Immature natural killer cell (primary cell): Measurements from ENCODE around the gene MGMT. TPM values are rescaled to one million over a fixed set of nuclear protein-coding genes. Genes with fewer than 3 reads are reported as not detected.
A peak's percentile ranks its signal among the peaks of the same experiment; 100 is the strongest.

Experiments used
- DNase-seq, 3 donors: peaks; one replicate each; pipeline ENCODE4 v3.0.0; 2022; ENCODE audit warnings: mixed read lengths in 1 of 3
- H3K27ac Mint-ChIP-seq, 6 donors: one replicate each; pipeline ENCODE4 v1.8.0; 2020; ENCODE audit warnings: mixed read lengths in 6 of 6, mild to moderate bottlenecking in 5 of 6, inconsistent platforms in 4 of 6, moderate library complexity in 3 of 6
- H3K27me3 Mint-ChIP-seq, 3 donors: one replicate each; pipeline ENCODE4 v1.8.0; 2020 to 2021; ENCODE audit warnings: low read depth in 3 of 3, mild to moderate bottlenecking in 3 of 3, mixed read lengths in 3 of 3, moderate library complexity in 3 of 3, inconsistent platforms in 1 of 3
- H3K36me3 Mint-ChIP-seq, 3 donors: one replicate each; pipeline ENCODE4 v1.8.0; 2020; ENCODE audit warnings: mixed read lengths in 3 of 3, inconsistent platforms in 2 of 3, mild to moderate bottlenecking in 2 of 3
- H3K4me1 Mint-ChIP-seq, 2 donors: one replicate each; pipeline ENCODE4 v1.8.0; 2020; ENCODE audit warnings: inconsistent platforms in 2 of 2, mild to moderate bottlenecking in 2 of 2, mixed read lengths in 2 of 2, moderate library complexity in 1 of 2
- H3K4me3 Mint-ChIP-seq, 5 donors: one replicate each; pipeline ENCODE4 v1.8.0; 2020; ENCODE audit warnings: mild to moderate bottlenecking in 5 of 5, mixed read lengths in 5 of 5, inconsistent platforms in 3 of 5, moderate library complexity in 3 of 5
- H3K9me3 Mint-ChIP-seq, 6 donors: one replicate each; pipeline ENCODE4 v1.8.0; 2020; ENCODE audit warnings: mild to moderate bottlenecking in 6 of 6, mixed read lengths in 6 of 6, inconsistent platforms in 4 of 6, moderate library complexity in 3 of 6
- polyA plus RNA-seq, 3 donors: library from polyadenylated mRNA; unstranded; fragments of 300-500 nt; fragmentation: Illumina TruSeq; gene quantifications; one replicate each; pipeline ENCODE4 v1.2.3, GENCODE V29; 2021

The MGMT gene
- polyA plus RNA-seq, 3 donors from 2014 or later: 33.7 to 69.5 (median 37.5) TPM

GRCh38 chr10:129662426-129662825, 195.4 kb downstream of the MGMT start:
- Mint-ChIP-seq H3K4me1 (peaks cover 10 to 14% of the 10 kb centered on the region in 2 donors), H3K36me3 (peaks cover under 1 to 11% (median under 1%) of the 10 kb centered on the region in 3 donors), H3K27me3 (peaks cover 0 to 3% (median 0%) of the 10 kb centered on the region in 3 donors), H3K9me3 (peaks cover 0 to 7% (median 2%) of the 10 kb centered on the region in 6 donors), H3K4me3 (no peak overlapping the region), H3K27ac (no peak overlapping the region)
- DNase-seq: no peak

DNA sequence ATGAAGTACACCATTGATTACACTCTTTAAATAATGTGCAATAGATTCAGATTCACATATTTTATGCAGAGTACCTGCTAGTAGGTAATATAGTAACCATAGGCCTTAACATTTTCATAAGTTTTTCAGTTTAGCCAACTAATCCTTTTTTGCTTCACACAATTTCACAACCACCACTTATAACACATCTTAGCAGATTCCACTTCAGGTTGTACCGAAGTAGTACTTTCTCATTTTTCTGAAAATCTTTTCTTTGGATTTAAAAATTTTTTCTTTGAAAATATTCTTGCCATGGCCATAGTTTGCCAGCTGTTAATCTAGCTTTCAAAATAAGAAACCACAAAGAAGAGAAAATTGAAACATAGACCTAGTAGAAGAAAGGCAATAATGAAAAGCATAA, 203.1 kb downstream of the MGMT start:
- Mint-ChIP-seq H3K9me3 (peaks cover 0 to 3% (median 0%) of the 10 kb centered on the region in 6 donors), H3K36me3 (peaks cover 4 to 20% (median 14%) of the 10 kb centered on the region in 3 donors), H3K4me3 (no peak overlapping the region), H3K4me1 (peaks cover 7 to 14% of the 10 kb centered on the region in 2 donors), H3K27ac (no peak overlapping the region), H3K27me3 (peaks cover 0 to 1% (median 0%) of the 10 kb centered on the region in 3 donors)
- no peak for DNase-seq

- peaks cover 4 to 14% (median 10%) of the 10 kb centered on the region in 3 donors for H3K36me3 Mint-ChIP-seq
- H3K4me1 Mint-ChIP-seq: peaks cover 2 to 10% of the 10 kb centered on the region in 2 donors
- peaks cover 0 to 3% (median 0%) of the 10 kb centered on the region in 6 donors for H3K9me3 Mint-ChIP-seq
- DNase-seq: no peak
- H3K27ac Mint-ChIP-seq: no peak overlapping the region
- no peak overlapping the region for H3K4me3 Mint-ChIP-seq
- peaks cover 0 to 3% (median 0%) of the 10 kb centered on the region in 3 donors for H3K27me3 Mint-ChIP-seq
Observed at GRCh38 chr10:129673292-129673691, 206.3 kb downstream of the MGMT start.

DNA sequence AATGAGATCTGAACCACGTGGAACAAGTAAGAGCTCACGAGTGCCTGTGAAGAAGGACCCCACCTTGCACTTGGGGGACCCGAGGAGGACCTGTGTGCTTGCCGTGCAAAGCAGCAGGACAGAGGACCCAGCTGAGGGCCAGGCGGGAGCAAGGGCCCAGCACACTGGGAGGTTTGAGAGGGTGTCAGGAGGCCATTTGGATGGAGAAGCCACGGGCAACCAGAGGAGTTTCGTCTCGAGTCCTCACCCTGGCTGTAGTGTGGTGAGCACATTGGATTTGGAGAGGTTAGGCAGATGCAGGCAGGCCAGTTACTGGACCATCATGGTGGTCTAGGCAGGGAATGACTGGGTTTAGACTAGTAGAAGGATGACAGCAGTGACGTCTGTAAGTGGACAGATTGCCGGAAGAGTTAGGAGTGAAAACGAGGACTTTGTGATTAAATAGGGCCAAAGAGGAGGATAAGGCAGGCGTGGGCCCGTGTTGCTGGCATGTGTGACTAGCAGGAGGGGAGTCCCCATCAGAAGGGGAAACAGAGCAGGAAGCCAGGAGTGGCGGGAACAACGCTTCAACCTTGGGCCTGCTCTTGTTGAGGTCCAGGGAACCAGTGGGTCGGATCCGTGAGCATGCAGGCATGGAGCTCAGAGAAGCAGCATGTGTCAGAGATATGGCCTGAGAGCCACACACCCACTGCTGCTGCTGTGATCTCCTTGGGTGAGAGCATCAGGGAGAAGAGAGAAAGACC, 208.2 kb downstream of the MGMT start:
- H3K9me3 Mint-ChIP-seq: peaks cover 0 to 1% (median 0%) of the 10 kb centered on the region in 6 donors
- H3K36me3 Mint-ChIP-seq: peaks cover 4 to 7% (median 5%) of the 10 kb centered on the region in 3 donors
- peaks cover 0 to 3% (median 0%) of the 10 kb centered on the region in 3 donors for H3K27me3 Mint-ChIP-seq
- H3K4me3 Mint-ChIP-seq: no peak overlapping the region
- no peak for DNase-seq
- peaks cover 2 to 10% of the 10 kb centered on the region in 2 donors for H3K4me1 Mint-ChIP-seq
- peak overlapping the region in 2 of 6 donors; percentile 30 to 60 for H3K27ac Mint-ChIP-seq

- no peaks in the 10 kb centered on the region for H3K9me3 Mint-ChIP-seq
- H3K36me3 Mint-ChIP-seq: peaks cover 4 to 5% (median 4%) of the 10 kb centered on the region in 3 donors
- H3K27ac Mint-ChIP-seq: no peak overlapping the region
- no peak for DNase-seq
- H3K4me3 Mint-ChIP-seq: no peak overlapping the region
- peaks cover 0 to 3% (median 0%) of the 10 kb centered on the region in 3 donors for H3K27me3 Mint-ChIP-seq
- H3K4me1 Mint-ChIP-seq: peaks cover 2 to 10% of the 10 kb centered on the region in 2 donors
Observed at GRCh38 chr10:129676014-129676413, 209.0 kb downstream of the MGMT start.

DNA sequence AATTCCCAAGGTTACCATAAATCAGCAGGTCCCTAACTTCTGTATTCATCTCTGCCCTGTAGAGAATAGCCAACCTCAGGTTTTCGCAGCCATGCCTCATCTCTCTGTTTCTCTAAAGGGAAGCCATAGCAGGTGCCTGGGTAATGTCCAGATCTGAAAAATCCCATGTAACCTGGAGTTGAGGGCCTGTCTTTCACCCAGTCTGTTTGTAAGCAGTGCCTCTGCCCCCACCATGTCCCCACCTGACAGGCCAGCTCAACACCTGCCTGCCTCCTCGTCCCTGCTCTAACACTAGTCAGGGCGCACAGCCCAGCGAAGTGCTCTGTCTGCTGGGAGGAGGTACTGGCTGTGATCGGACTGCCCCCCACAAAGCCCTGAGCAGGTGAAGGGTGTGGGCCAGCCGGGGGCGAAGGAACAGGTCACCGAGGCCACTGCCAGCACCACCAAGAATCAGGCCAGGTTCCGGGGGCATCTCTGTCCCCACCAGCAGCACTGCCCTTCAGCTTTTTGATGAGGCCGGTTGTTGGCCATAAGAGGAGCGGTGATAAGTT, 210.4 kb downstream of the MGMT start:
- no peaks in the 10 kb centered on the region for H3K4me1 Mint-ChIP-seq
- DNase-seq: no peak
- no peak overlapping the region for H3K27ac Mint-ChIP-seq
- H3K4me3 Mint-ChIP-seq: no peak overlapping the region
- H3K27me3 Mint-ChIP-seq: peaks cover 0 to 3% (median 0%) of the 10 kb centered on the region in 3 donors
- peaks cover 0 to 5% (median 4%) of the 10 kb centered on the region in 3 donors for H3K36me3 Mint-ChIP-seq
- H3K9me3 Mint-ChIP-seq: no peaks in the 10 kb centered on the region

- H3K9me3 Mint-ChIP-seq: no peaks in the 10 kb centered on the region
- no peak for DNase-seq
Observed at GRCh38 chr10:129678186-129678585, 211.1 kb downstream of the MGMT start.

GRCh38 chr10:129679207-129679606, 212.2 kb downstream of the MGMT start:
- Mint-ChIP-seq H3K4me1 (no peaks in the 10 kb centered on the region), H3K36me3 (peaks cover 0 to 5% (median 4%) of the 10 kb centered on the region in 3 donors), H3K9me3 (no peaks in the 10 kb centered on the region), H3K4me3 (no peak overlapping the region), H3K27me3 (peaks cover 0 to 3% (median 0%) of the 10 kb centered on the region in 3 donors), H3K27ac (no peak overlapping the region)
- no peak for DNase-seq

More at GRCh38 chr10:129678186-129678585, 211.1 kb downstream of the MGMT start:
- Mint-ChIP-seq H3K27me3 (peaks cover 0 to 3% (median 0%) of the 10 kb centered on the region in 3 donors), H3K36me3 (peaks cover 0 to 5% (median 4%) of the 10 kb centered on the region in 3 donors), H3K4me1 (no peaks in the 10 kb centered on the region), H3K27ac (no peak overlapping the region), H3K4me3 (no peak overlapping the region)

DNA sequence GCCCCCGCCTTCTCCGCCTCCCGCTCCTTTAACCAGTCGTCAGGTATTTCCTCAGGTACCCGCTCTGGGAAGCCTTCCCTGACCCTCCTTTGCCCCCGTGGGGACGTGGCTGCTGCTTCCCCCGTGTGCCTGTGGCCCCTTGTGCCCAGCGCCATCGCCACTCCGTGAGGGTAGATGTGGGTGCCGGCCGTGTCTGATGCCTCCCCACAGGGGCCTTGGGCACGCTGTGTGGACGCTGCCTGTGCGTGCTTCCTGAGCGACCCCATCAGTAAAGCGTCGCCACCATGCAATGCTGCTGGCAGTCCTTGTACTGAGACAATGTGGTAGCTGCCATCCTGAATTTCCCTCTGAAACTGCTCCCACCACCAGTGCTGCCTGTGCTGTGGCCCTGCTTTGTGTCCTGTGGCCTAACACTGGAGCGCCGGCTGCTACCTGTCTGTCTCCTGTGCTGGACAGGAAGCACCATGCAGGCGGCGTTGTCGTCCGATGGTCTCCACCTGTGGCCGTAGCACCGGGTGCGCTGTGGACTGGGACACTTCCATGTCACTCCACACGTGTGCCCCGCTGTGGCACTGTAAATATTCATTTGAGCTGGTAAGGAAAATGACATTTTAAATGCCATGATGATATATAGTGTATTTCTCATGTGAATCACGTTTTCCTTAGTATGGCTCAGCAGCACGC, 213.8 kb downstream of the MGMT start:
- H3K36me3 Mint-ChIP-seq: peaks cover 0 to 4% (median 0%) of the 10 kb centered on the region in 3 donors

DNA sequence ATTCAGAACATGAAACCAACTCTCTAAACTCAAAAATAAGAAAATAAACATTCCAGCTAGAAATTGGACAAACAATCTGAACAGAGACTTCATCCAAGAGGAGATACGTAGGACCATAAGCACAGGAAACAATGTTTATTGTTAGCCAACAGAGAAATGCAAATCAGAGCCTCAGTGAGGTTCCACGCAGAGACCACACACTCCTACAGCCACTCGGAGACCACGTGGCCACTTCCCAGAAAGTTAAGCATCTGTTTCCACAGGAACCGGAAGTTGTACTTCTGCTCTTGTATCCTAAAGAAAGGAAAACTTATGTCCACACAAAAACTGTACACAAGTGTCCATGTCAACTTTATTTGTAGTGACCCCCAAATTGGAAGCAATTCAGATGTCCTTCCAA, 214.8 kb downstream of the MGMT start:
- Mint-ChIP-seq H3K27me3 (no peaks in the 10 kb centered on the region), H3K36me3 (peaks cover 0 to 4% (median 0%) of the 10 kb centered on the region in 3 donors), H3K4me3 (no peak overlapping the region), H3K27ac (no peak overlapping the region), H3K4me1 (no peaks in the 10 kb centered on the region), H3K9me3 (no peaks in the 10 kb centered on the region)
- DNase-seq: no peak

More for the DNA sequence above, 213.8 kb downstream of the MGMT start:
- no peak overlapping the region for H3K4me3 Mint-ChIP-seq
- H3K9me3 Mint-ChIP-seq: no peaks in the 10 kb centered on the region
- DNase-seq: no peak
- H3K27ac Mint-ChIP-seq: no peak overlapping the region
- H3K4me1 Mint-ChIP-seq: no peaks in the 10 kb centered on the region
- peaks cover 0 to 2% (median 0%) of the 10 kb centered on the region in 3 donors for H3K27me3 Mint-ChIP-seq

DNA sequence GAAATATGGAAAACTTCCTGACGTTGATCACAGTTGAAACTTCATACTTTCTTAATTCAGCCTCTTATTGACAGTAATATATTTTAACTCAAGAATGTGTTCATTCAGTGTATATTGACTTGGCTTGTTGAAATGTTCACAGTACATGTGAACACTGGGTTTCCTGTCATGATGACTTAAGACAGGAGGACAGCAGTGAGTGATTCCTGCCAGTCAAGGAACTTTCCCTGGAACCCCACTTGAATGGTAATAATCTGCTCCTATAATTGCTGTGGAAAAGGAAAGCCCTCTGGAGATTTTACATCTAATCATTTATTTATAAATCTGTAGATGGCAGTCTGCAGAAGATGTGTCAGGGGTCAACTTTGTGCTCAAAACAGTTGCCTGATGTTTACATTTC, 216.5 kb downstream of the MGMT start:
- peaks cover 0 to 4% (median 3%) of the 10 kb centered on the region in 3 donors for H3K36me3 Mint-ChIP-seq
- no peak for DNase-seq
- H3K27me3 Mint-ChIP-seq: no peaks in the 10 kb centered on the region
- H3K9me3 Mint-ChIP-seq: no peaks in the 10 kb centered on the region
- no peaks in the 10 kb centered on the region for H3K4me1 Mint-ChIP-seq
- no peak overlapping the region for H3K4me3 Mint-ChIP-seq
- H3K27ac Mint-ChIP-seq: no peak overlapping the region

DNA sequence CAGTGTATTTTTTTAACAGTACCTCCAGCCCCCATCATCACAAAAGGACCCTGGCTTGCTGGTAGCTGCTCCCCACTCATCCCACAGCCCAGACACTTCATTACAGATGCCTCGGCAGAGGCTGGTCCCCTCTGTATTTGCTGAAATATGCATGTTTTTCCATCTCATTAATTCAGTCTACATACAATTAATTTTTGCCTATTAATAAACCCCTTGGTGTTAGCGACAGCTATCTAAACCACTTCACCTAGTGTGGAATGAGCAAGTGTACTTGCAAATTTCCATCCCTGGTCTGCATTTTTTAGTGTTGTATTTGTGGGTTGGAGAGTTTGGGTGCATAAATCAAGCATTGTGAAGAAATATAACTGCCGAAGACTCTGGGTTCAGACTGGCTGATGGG, 216.9 kb downstream of the MGMT start:
- no peaks in the 10 kb centered on the region for H3K9me3 Mint-ChIP-seq
- H3K4me3 Mint-ChIP-seq: no peak overlapping the region
- H3K36me3 Mint-ChIP-seq: peaks cover 0 to 4% (median 4%) of the 10 kb centered on the region in 3 donors
- no peak overlapping the region for H3K27ac Mint-ChIP-seq
- H3K4me1 Mint-ChIP-seq: no peaks in the 10 kb centered on the region
- no peak for DNase-seq
- H3K27me3 Mint-ChIP-seq: peaks cover 0 to under 1% (median 0%) of the 10 kb centered on the region in 3 donors

GRCh38 chr10:129685271-129685670, 218.2 kb downstream of the MGMT start:
- no peaks in the 10 kb centered on the region for H3K9me3 Mint-ChIP-seq
- H3K27ac Mint-ChIP-seq: no peak overlapping the region
- H3K4me3 Mint-ChIP-seq: no peak overlapping the region
- peaks cover 0 to 3% (median 0%) of the 10 kb centered on the region in 3 donors for H3K27me3 Mint-ChIP-seq
- peaks cover 0 to 1% of the 10 kb centered on the region in 2 donors for H3K4me1 Mint-ChIP-seq
- H3K36me3 Mint-ChIP-seq: peaks cover 0 to 8% (median 4%) of the 10 kb centered on the region in 3 donors
- no peak for DNase-seq

DNA sequence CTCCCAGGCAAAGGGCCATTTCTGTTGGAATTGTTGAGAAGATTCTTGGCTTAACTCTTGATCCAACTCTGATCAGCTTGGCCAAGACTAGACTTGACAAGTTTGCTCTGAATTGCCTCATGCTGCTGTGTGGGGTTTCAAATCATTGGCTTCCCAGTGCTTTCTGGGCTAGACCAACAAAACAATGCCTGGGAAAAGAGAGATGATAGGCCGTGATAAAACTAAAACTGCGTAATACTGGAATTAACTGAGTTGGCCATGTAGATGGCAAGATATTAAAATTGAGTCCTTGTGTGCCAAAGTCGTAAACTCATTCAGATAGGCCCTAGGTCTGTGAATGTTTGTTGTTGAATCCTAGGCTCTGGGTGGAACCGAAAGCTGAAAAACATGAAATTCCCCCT, 222.6 kb downstream of the MGMT start:
- Mint-ChIP-seq H3K27me3 (peaks cover 2 to 7% (median 3%) of the 10 kb centered on the region in 3 donors), H3K4me3 (no peak overlapping the region), H3K4me1 (peaks cover 0 to 3% of the 10 kb centered on the region in 2 donors), H3K9me3 (no peaks in the 10 kb centered on the region), H3K27ac (peak overlapping the region in 1 of 6 donors; percentile 46), H3K36me3 (peaks cover 0 to 8% (median 0%) of the 10 kb centered on the region in 3 donors)
- DNase-seq: no peak
